ENCODE results near the gene SMURF2.

- TF ChIP-seq, protein P1, sequence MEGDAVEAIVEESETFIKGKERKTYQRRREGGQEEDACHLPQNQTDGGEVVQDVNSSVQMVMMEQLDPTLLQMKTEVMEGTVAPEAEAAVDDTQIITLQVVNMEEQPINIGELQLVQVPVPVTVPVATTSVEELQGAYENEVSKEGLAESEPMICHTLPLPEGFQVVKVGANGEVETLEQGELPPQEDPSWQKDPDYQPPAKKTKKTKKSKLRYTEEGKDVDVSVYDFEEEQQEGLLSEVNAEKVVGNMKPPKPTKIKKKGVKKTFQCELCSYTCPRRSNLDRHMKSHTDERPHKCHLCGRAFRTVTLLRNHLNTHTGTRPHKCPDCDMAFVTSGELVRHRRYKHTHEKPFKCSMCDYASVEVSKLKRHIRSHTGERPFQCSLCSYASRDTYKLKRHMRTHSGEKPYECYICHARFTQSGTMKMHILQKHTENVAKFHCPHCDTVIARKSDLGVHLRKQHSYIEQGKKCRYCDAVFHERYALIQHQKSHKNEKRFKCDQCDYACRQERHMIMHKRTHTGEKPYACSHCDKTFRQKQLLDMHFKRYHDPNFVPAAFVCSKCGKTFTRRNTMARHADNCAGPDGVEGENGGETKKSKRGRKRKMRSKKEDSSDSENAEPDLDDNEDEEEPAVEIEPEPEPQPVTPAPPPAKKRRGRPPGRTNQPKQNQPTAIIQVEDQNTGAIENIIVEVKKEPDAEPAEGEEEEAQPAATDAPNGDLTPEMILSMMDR (conservative IDR thresholded peaks at IDR 0.05 in 1 of 2, IDR thresholded peaks at IDR 0.05 in 1 of 2; ENCODE audit: low read depth in 1 of 2, low read length in 2 of 2): no peak
- no peak for TF ChIP-seq EZH2 (IDR thresholded peaks at IDR 0.05; ENCODE audit: low read length, missing control alignments)
These were observed 764 bp upstream of the SMURF2 start for GRCh38 chr17:64662774-64663367.
